Nephron (organoid): Measurements from ENCODE around the gene LIN54.
"Not testable (repeated sequence)": the region's sequence is repeated elsewhere in the genome, so short reads cannot be mapped to it uniquely, and the experiment has no call there.

Experiments
- H3K27ac Mint-ChIP-seq, 3 experiments: 2 replicates each; pipeline ENCODE4 v1.8.0; 2020; ENCODE audit warnings: mixed read lengths in 3 of 3, mild to moderate bottlenecking in 2 of 3, moderate library complexity in 1 of 3
- H3K27me3 Mint-ChIP-seq: 2 replicates; pipeline ENCODE4 v1.8.0; 2021; ENCODE audit warnings: low read depth, mild to moderate bottlenecking, moderate library complexity, mixed read lengths
- H3K36me3 Mint-ChIP-seq: 2 replicates; pipeline ENCODE4 v1.8.0; 2020; ENCODE audit warnings: low read depth, mixed read lengths
- H3K4me1 Mint-ChIP-seq: 2 replicates; pipeline ENCODE4 v1.8.0; 2020; ENCODE audit warnings: mixed read lengths
- H3K4me3 Mint-ChIP-seq, 3 experiments: 2 replicates each; pipeline ENCODE4 v1.8.0; 2020; ENCODE audit warnings: mild to moderate bottlenecking in 3 of 3, mixed read lengths in 3 of 3, moderate library complexity in 2 of 3
- H3K9me3 Mint-ChIP-seq: 2 replicates; pipeline ENCODE4 v1.8.0; 2020; ENCODE audit warnings: mixed read lengths
- CTCF ChIP-seq, 3 experiments: fragments of 200-600 bp; sonication (generic); IDR thresholded peaks; one replicate each; pipeline ENCODE4 v1.5.0; 2021; ENCODE audit warnings: antibody characterized with exemption in 3 of 3; ENCODE audit not compliant: unreplicated experiment in 3 of 3

LIN54 gene

GRCh38 chr4:83009529-83009928 is 1.1 kb downstream of the LIN54 start:
- no peaks in the 10 kb centered on the region for H3K9me3 Mint-ChIP-seq
- no peaks in the 10 kb centered on the region for H3K36me3 Mint-ChIP-seq
- no peak for TF ChIP-seq CTCF (IDR thresholded peaks at IDR 0.05; ENCODE audit: unreplicated experiment in 3 of 3)
- peak overlapping the region; percentile 90 to 96 (median 91) for H3K4me3 Mint-ChIP-seq
- peaks cover 37% of the 10 kb centered on the region for H3K4me1 Mint-ChIP-seq
- no peaks in the 10 kb centered on the region for H3K27me3 Mint-ChIP-seq
- peak overlapping the region; percentile 68 to 84 (median 83) for H3K27ac Mint-ChIP-seq

GRCh38 chr4:83003044-83003791 is 7.4 kb downstream of the LIN54 start:
- H3K27me3 Mint-ChIP-seq, H3K27ac Mint-ChIP-seq, H3K4me3 Mint-ChIP-seq, H3K36me3 Mint-ChIP-seq, H3K9me3 Mint-ChIP-seq, H3K4me1 Mint-ChIP-seq: not testable (repeated sequence)

- H3K4me1 Mint-ChIP-seq: peaks cover 4% of the 10 kb centered on the region
- H3K9me3 Mint-ChIP-seq: no peaks in the 10 kb centered on the region
- TF ChIP-seq CTCF (IDR thresholded peaks at IDR 0.05; ENCODE audit: unreplicated experiment in 3 of 3): no peak
- H3K36me3 Mint-ChIP-seq: peaks cover 3% of the 10 kb centered on the region
- no peak overlapping the region for H3K27ac Mint-ChIP-seq
- no peak overlapping the region for H3K4me3 Mint-ChIP-seq
- no peaks in the 10 kb centered on the region for H3K27me3 Mint-ChIP-seq
Observed at GRCh38 chr4:83002329-83002728, 8.3 kb downstream of the LIN54 start.

GRCh38 chr4:82998898-82999297 is 11.7 kb downstream of the LIN54 start:
- H3K4me3 Mint-ChIP-seq: no peak overlapping the region
- no peak overlapping the region for H3K27ac Mint-ChIP-seq
- no peaks in the 10 kb centered on the region for H3K9me3 Mint-ChIP-seq

GRCh38 chr4:82994834-82995233 is 15.8 kb downstream of the LIN54 start:
- Mint-ChIP-seq H3K36me3 (no peaks in the 10 kb centered on the region), H3K27ac (no peak overlapping the region), H3K4me3 (no peak overlapping the region), H3K4me1 (peaks cover 4% of the 10 kb centered on the region), H3K27me3 (no peaks in the 10 kb centered on the region), H3K9me3 (no peaks in the 10 kb centered on the region)
- no peak for TF ChIP-seq CTCF (IDR thresholded peaks at IDR 0.05; ENCODE audit: unreplicated experiment in 3 of 3)

More at GRCh38 chr4:82998898-82999297, 11.7 kb downstream of the LIN54 start:
- H3K36me3 Mint-ChIP-seq: peaks cover 3% of the 10 kb centered on the region
- TF ChIP-seq CTCF (IDR thresholded peaks at IDR 0.05; ENCODE audit: unreplicated experiment in 3 of 3): no peak
- no peaks in the 10 kb centered on the region for H3K27me3 Mint-ChIP-seq
- peaks cover 4% of the 10 kb centered on the region for H3K4me1 Mint-ChIP-seq

GRCh38 chr4:82989575-82990429 is 20.8 kb downstream of the LIN54 start:
- peaks cover under 1% of the 10 kb centered on the region for H3K36me3 Mint-ChIP-seq
- no peak for TF ChIP-seq CTCF (IDR thresholded peaks at IDR 0.05; ENCODE audit: unreplicated experiment in 3 of 3)
- H3K9me3 Mint-ChIP-seq: no peaks in the 10 kb centered on the region
- no peak overlapping the region for H3K4me3 Mint-ChIP-seq
- no peaks in the 10 kb centered on the region for H3K4me1 Mint-ChIP-seq
- no peaks in the 10 kb centered on the region for H3K27me3 Mint-ChIP-seq
- H3K27ac Mint-ChIP-seq: peak overlapping the region; percentile 2 to 56 (median 12)
